HEK293 (cell line): ENCODE measurements around the gene RRP9.

Source experiments
- ZFP41 ChIP-seq: fragments of 450-650 bp; formaldehyde crosslinking; IDR thresholded peaks from 2 replicates; pipeline ENCODE4 v1.5.1; 2016; ENCODE audit warnings: missing biosample characterization, missing genetic modification characterization, borderline replicate concordance
- ZNF341 ChIP-seq: fragments of 450-650 bp; formaldehyde crosslinking; IDR thresholded peaks from 2 replicates; pipeline ENCODE4; 2016; ENCODE audit warnings: low read depth, missing biosample characterization, missing genetic modification characterization
- ZNF561 ChIP-seq: fragments of 450-650 bp; IDR thresholded peaks from 2 replicates; pipeline ENCODE4 v1.5.1; 2018; ENCODE audit warnings: missing biosample characterization, missing genetic modification characterization, borderline replicate concordance
- ZNF571 ChIP-seq: fragments of 450-650 bp; formaldehyde crosslinking; IDR thresholded peaks from 2 replicates; pipeline ENCODE4 v1.5.0; 2017; ENCODE audit warnings: missing biosample characterization, missing genetic modification characterization
- ZNF776 ChIP-seq: fragments of 450-650 bp; formaldehyde crosslinking; IDR thresholded peaks from 2 replicates; pipeline ENCODE4 v1.5.0; 2017; ENCODE audit warnings: missing biosample characterization, missing genetic modification characterization, borderline replicate concordance
- ZNF792 ChIP-seq: fragments of 450-650 bp; formaldehyde crosslinking; IDR thresholded peaks from 2 replicates; pipeline ENCODE4 v1.5.1; 2016; ENCODE audit warnings: missing biosample characterization, missing genetic modification characterization
- TF ChIP-seq, protein P1 (sequence below): fragments of 450-650 bp; formaldehyde crosslinking; IDR thresholded peaks from 2 replicates; pipeline ENCODE4 v1.5.1; 2016; ENCODE audit warnings: missing biosample characterization, missing genetic modification characterization
- TF ChIP-seq, protein P2 (sequence below): fragments of 450-650 bp; formaldehyde crosslinking; IDR thresholded peaks from 2 replicates; pipeline ENCODE4 v1.5.1; 2016; ENCODE audit warnings: missing biosample characterization, missing genetic modification characterization
- TF ChIP-seq, protein P3 (sequence below): fragments of 450-650 bp; formaldehyde crosslinking; IDR thresholded peaks from 2 replicates; pipeline ENCODE4 v1.5.1; 2016; ENCODE audit warnings: missing biosample characterization, missing genetic modification characterization
- TF ChIP-seq, protein P4 (sequence below): fragments of 450-650 bp; formaldehyde crosslinking; IDR thresholded peaks from 2 replicates; pipeline ENCODE4 v1.5.1; 2016; ENCODE audit warnings: missing biosample characterization, missing genetic modification characterization

DNA sequence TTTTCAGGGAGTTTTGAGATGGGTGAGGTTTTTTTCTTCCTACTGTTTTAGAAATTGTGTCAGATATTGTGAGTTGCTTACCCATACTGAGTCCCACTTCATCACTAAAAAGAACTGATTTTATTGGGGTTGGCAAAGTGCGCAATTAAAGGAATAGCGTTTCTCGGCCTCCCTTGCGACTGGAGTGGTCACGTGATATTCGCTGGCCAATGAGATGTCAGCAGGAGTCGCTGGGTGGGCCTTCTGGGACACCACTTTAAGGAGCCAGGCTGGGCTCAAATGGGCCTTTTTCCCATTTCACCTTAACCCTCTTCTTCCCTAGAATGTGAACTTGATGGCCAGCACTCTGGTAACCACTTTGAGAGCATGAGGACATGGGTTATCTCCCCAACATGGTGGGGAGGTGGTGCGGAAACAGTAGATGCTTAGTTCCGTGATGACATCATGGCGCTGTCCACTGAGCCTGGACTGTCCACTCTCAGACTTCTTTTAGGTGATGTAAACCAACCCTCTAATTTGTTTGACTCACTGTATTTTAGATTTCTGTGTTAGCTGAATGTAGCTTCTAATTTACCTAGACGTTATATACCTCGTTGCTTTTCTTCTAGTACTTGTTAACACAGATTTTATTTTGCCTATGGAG is 53.1 kb downstream of the RRP9 start:
- TF ChIP-seq ZNF561 (tag by site-specific recombination) (no peak), ZNF776 (no peak), ZNF341 (tag by site-specific recombination) (no peak), ZFP41 (tag by site-specific recombination) (no peak), ZNF792 (no peak), ZNF571 (no peak)
- TF ChIP-seq, protein P1, sequence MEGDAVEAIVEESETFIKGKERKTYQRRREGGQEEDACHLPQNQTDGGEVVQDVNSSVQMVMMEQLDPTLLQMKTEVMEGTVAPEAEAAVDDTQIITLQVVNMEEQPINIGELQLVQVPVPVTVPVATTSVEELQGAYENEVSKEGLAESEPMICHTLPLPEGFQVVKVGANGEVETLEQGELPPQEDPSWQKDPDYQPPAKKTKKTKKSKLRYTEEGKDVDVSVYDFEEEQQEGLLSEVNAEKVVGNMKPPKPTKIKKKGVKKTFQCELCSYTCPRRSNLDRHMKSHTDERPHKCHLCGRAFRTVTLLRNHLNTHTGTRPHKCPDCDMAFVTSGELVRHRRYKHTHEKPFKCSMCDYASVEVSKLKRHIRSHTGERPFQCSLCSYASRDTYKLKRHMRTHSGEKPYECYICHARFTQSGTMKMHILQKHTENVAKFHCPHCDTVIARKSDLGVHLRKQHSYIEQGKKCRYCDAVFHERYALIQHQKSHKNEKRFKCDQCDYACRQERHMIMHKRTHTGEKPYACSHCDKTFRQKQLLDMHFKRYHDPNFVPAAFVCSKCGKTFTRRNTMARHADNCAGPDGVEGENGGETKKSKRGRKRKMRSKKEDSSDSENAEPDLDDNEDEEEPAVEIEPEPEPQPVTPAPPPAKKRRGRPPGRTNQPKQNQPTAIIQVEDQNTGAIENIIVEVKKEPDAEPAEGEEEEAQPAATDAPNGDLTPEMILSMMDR (tag by site-specific recombination) = no peak
- TF ChIP-seq, protein P2, sequence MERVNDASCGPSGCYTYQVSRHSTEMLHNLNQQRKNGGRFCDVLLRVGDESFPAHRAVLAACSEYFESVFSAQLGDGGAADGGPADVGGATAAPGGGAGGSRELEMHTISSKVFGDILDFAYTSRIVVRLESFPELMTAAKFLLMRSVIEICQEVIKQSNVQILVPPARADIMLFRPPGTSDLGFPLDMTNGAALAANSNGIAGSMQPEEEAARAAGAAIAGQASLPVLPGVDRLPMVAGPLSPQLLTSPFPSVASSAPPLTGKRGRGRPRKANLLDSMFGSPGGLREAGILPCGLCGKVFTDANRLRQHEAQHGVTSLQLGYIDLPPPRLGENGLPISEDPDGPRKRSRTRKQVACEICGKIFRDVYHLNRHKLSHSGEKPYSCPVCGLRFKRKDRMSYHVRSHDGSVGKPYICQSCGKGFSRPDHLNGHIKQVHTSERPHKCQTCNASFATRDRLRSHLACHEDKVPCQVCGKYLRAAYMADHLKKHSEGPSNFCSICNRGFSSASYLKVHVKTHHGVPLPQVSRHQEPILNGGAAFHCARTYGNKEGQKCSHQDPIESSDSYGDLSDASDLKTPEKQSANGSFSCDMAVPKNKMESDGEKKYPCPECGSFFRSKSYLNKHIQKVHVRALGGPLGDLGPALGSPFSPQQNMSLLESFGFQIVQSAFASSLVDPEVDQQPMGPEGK (tag by site-specific recombination) = no peak
- TF ChIP-seq, protein P3, sequence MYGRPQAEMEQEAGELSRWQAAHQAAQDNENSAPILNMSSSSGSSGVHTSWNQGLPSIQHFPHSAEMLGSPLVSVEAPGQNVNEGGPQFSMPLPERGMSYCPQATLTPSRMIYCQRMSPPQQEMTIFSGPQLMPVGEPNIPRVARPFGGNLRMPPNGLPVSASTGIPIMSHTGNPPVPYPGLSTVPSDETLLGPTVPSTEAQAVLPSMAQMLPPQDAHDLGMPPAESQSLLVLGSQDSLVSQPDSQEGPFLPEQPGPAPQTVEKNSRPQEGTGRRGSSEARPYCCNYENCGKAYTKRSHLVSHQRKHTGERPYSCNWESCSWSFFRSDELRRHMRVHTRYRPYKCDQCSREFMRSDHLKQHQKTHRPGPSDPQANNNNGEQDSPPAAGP (tag by site-specific recombination) = no peak
- TF ChIP-seq, protein P4, sequence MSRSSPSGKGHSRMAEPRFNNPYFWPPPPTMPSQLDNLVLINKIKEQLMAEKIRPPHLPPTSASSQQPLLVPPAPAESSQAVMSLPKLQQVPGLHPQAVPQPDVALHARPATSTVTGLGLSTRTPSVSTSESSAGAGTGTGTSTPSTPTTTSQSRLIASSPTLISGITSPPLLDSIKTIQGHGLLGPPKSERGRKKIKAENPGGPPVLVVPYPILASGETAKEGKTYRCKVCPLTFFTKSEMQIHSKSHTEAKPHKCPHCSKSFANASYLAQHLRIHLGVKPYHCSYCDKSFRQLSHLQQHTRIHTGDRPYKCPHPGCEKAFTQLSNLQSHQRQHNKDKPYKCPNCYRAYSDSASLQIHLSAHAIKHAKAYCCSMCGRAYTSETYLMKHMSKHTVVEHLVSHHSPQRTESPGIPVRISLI (tag by site-specific recombination) = no peak
